GM12878 (cell line): ENCODE results near the gene RAC2. TPM values are rescaled to one million over a fixed set of nuclear protein-coding genes. Genes with fewer than 3 reads are reported as not detected.

Source experiments
- ATF7 ChIP-seq: fragments of 450-650 bp; IDR thresholded peaks from 2 replicates; pipeline ENCODE4 v1.6.1; 2016; ENCODE audit warnings: low read depth, mild to moderate bottlenecking
- BHLHE40 ChIP-seq, 2 experiments: fragments of 450-650 bp in 1 of 2; IDR thresholded peaks; 2 replicates each; pipeline ENCODE4 v1.6.1; 2011 to 2017; ENCODE audit warnings: low read depth in 2 of 2, borderline replicate concordance in 1 of 2, improper control_type of control experiment in 1 of 2, low read length in 1 of 2, mild to moderate bottlenecking in 1 of 2
- CBFB ChIP-seq: IDR thresholded peaks from 2 replicates; pipeline ENCODE4 v1.6.1; 2016; ENCODE audit warnings: antibody characterized with exemption, low read depth
- CBX5 ChIP-seq: sonication (generic); IDR thresholded peaks from 2 replicates; pipeline ENCODE4 v1.6.1; 2016; ENCODE audit warnings: low read depth, moderate library complexity, mild to moderate bottlenecking, inconsistent platforms
- CREM ChIP-seq: IDR thresholded peaks from 2 replicates; pipeline ENCODE4 v1.6.1; 2014; ENCODE audit warnings: antibody characterized with exemption, low read depth
- MEF2A ChIP-seq: IDR thresholded peaks from 2 replicates; pipeline ENCODE4 v1.6.1; 2011; ENCODE audit warnings: low read depth, mild to moderate bottlenecking, low read length, moderate library complexity; ENCODE audit not compliant: insufficient read depth
- MLLT1 ChIP-seq: fragments of 450-650 bp; IDR thresholded peaks from 2 replicates; pipeline ENCODE4 v1.6.1; 2016; ENCODE audit warnings: mild to moderate bottlenecking
- NFYA ChIP-seq: IDR thresholded peaks from 2 replicates; pipeline ENCODE4 v1.6.1; 2011; ENCODE audit warnings: low read depth, mild to moderate bottlenecking, low read length, improper control_type of control experiment, borderline replicate concordance
- PKNOX1 ChIP-seq: fragments of 450-650 bp; IDR thresholded peaks from 2 replicates; pipeline ENCODE4 v1.6.1; 2016; ENCODE audit warnings: mild to moderate bottlenecking
- POLR2A ChIP-seq: IDR thresholded peaks from 2 replicates; pipeline ENCODE4 v1.6.1; 2011; ENCODE audit warnings: low read depth, mild to moderate bottlenecking, low read length
- RELB ChIP-seq: fragments of 450-650 bp; IDR thresholded peaks from 2 replicates; pipeline ENCODE4 v1.6.1; 2017; ENCODE audit warnings: low read depth, mild to moderate bottlenecking, moderate library complexity
- REST ChIP-seq: IDR thresholded peaks from 2 replicates; pipeline ENCODE4 v1.6.1; 2012; ENCODE audit warnings: mild to moderate bottlenecking, low read depth, low read length
- SREBF1 ChIP-seq: IDR thresholded peaks from 2 replicates; pipeline ENCODE4 v1.6.1; 2012; ENCODE audit warnings: mild to moderate bottlenecking, low read length
- TBL1XR1 ChIP-seq: IDR thresholded peaks from 2 replicates; pipeline ENCODE4 v1.6.1; 2012; ENCODE audit warnings: low read depth, low read length, improper control_type of control experiment
- TCF7 ChIP-seq: IDR thresholded peaks from 2 replicates; pipeline ENCODE4 v1.6.1; 2014; ENCODE audit warnings: antibody characterized with exemption, borderline replicate concordance
- ZBTB11 ChIP-seq: fragments of 450-650 bp; formaldehyde crosslinking; IDR thresholded peaks from 2 replicates; pipeline ENCODE4 v1.5.0; 2022; ENCODE audit warnings: mild to moderate bottlenecking, missing genetic modification characterization
- ZNF217 ChIP-seq: fragments of 450-650 bp; IDR thresholded peaks from 2 replicates; pipeline ENCODE4 v1.6.1; 2017; ENCODE audit warnings: antibody characterized with exemption, mild to moderate bottlenecking
- ZNF24 ChIP-seq: fragments of 450-650 bp; IDR thresholded peaks from 2 replicates; pipeline ENCODE4 v1.6.1; 2017; ENCODE audit warnings: antibody characterized with exemption, mild to moderate bottlenecking
- polyA plus RNA-seq, 11 experiments: library from polyadenylated mRNA; depleted of rRNA in 4 of 11; unstranded in 6 of 11; stranded (reverse) in 5 of 11; fragments of >200 nt; fragmentation: Nextera tagmentation in 4 of 11; fragmentation: Illumina TruSeq in 1 of 11; extraction: Ambion mirVana in 4 of 11; extraction: Trizol in 1 of 11; gene quantifications; 1 replicate in 1 of 11; 2 replicates in 10 of 11; pipeline versions ENCODE4 v1.2.1 to v1.2.3, GENCODE V29; 2011 to 2016; ENCODE audit warnings: inconsistent platforms in 2 of 11, missing spikeins in 2 of 11, low read depth in 1 of 11
- total RNA-seq, 4 experiments: library from RNA; depleted of rRNA in 3 of 4; stranded (reverse); fragments of >200 nt in 3 of 4; fragmentation: Illumina TruSeq in 1 of 4; extraction: Trizol in 1 of 4; gene quantifications; 2 replicates each; pipeline versions ENCODE4 v1.2.1 to v1.2.3, GENCODE V29; 2013 to 2021

The RAC2 gene
- total and polyA plus RNA-seq, 10 of the 15 experiments (the other 5 are each of a cell fraction or from before 2014, with no cell fraction given), result 102 to 386 (median 304) TPM

GRCh38 chr22:37229805-37230672, 14.0 kb downstream of the RAC2 start (continued):
- TF ChIP-seq CBFB (peak; percentile 63; the same call in 1 of the 2 replicates), ATF7 (peak; percentile 9; the same call in 1 of the 2 replicates), TBL1XR1 (peak; percentile 18; the same call in 1 of the 2 replicates), REST (no peak), ZNF24 (no peak), NFYA (no peak), CREM (no peak), PKNOX1 (no peak), BHLHE40 (IDR thresholded peaks at IDR 0.05; ENCODE audit: borderline replicate concordance in 1 of 2, low read depth in 2 of 2, low read length in 1 of 2) (0 out of 4 replicates have a peak, but pooled peaks of 1 of the 2 experiments have one; percentile 7), MEF2A (no peak), POLR2A (peak; percentile 69), MLLT1 (peak; percentile 73), TCF7 (no peak), RELB (peak; percentile 33; the same call in 1 of the 2 replicates), ZBTB11 (CRISPR knock-in tag) (no peak), CBX5 (no peak), ZNF217 (peak; percentile 27; the same call in 1 of the 2 replicates), SREBF1 (peak; percentile 16; the same call in 1 of the 2 replicates)
